OCI-LY1 (cell line): ENCODE data around the gene GJB2.

ENCODE experiments used
- CTCF ChIP-seq: fragments of 200-600 bp; sonication (generic), shearing (Covaris generic); IDR thresholded peaks from 2 replicates; pipeline ENCODE4 v1.5.1; 2017; ENCODE audit warnings: mild to moderate bottlenecking, antibody characterized with exemption, low read length, moderate library complexity, mixed read lengths
- EZH2 ChIP-seq: fragments of 200-600 bp; sonication (generic), shearing (Covaris generic); IDR thresholded peaks from 2 replicates; pipeline ENCODE4 v1.8.0; 2017; ENCODE audit warnings: borderline replicate concordance, mixed run types, mild to moderate bottlenecking, antibody characterized with exemption, low read length, moderate library complexity, mixed read lengths

DNA sequence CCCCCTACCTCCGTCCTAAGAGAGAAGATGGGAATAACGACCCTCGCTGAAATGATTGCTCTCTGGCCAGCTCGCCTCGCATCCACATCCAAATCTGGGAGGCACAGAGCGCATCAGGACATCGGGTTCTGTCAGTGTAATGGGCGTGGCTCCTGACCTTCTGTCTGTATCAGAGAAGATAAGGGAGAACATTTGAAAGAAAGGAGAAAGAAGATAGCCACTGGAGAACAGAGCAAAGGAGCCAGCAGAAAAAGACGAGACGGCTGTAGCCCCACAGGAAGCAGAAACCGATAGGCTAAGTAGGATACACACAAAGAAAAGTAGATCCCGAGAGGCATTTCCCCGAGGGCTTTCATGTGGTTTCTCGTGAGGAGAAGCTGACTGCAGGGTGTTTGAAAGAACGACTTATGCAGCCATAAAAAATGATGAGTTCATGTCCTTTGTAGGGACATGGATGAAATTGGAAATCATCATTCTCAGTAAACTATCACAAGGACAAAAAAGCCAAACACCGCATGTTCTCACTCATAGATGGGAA lies 14.0 kb upstream of the GJB2 start:
- TF ChIP-seq CTCF = no peak
- no peak for TF ChIP-seq EZH2
